GM23248 (cell line): ENCODE data around the gene RAB33A. TPM values are rescaled to one million over a fixed set of nuclear protein-coding genes. Genes with fewer than 3 reads are reported as not detected.

Experiments
- DNase-seq: peaks from one replicate; pipeline ENCODE4 v3.0.0-alpha.2; 2015
- H2AFZ ChIP-seq: fragments of 200-600 bp; sonication (generic); 2 replicates; pipeline ENCODE4 v1.6.1; 2016; ENCODE audit warnings: antibody characterized with exemption
- H3F3A ChIP-seq: fragments of 200-600 bp; sonication (generic); 2 replicates; pipeline ENCODE4 v1.6.1; 2016; ENCODE audit warnings: mild to moderate bottlenecking, antibody characterized with exemption, mixed run types; ENCODE audit not compliant: insufficient read depth
- H3K27ac ChIP-seq: fragments of 200-600 bp; sonication (generic); 2 replicates; pipeline ENCODE4 v1.5.1; 2016; ENCODE audit warnings: mild to moderate bottlenecking
- H3K27me3 ChIP-seq: fragments of 200-600 bp; sonication (generic); replicated peaks from 2 replicates; pipeline ENCODE4 v1.6.1; 2016; ENCODE audit warnings: mild to moderate bottlenecking; ENCODE audit not compliant: insufficient read depth
- H3K36me3 ChIP-seq: fragments of 200-600 bp; sonication (generic); 2 replicates; pipeline ENCODE4 v1.6.1; 2016; ENCODE audit warnings: low read depth, mild to moderate bottlenecking
- H3K4me1 ChIP-seq: fragments of 200-600 bp; sonication (generic); 2 replicates; pipeline ENCODE4 v1.6.1; 2016; ENCODE audit warnings: mild to moderate bottlenecking; ENCODE audit not compliant: insufficient read depth
- H3K4me2 ChIP-seq: fragments of 200-600 bp; sonication (generic); one replicate; pipeline ENCODE4 v1.6.1; 2016; ENCODE audit warnings: mild to moderate bottlenecking; ENCODE audit not compliant: unreplicated experiment
- H3K4me3 ChIP-seq: fragments of 200-600 bp; sonication (generic); 2 replicates; pipeline ENCODE4 v1.5.1; 2016; ENCODE audit warnings: mild to moderate bottlenecking
- H3K79me2 ChIP-seq: fragments of 200-600 bp; sonication (generic); 2 replicates; pipeline ENCODE4 v1.6.1; 2016; ENCODE audit warnings: mild to moderate bottlenecking; ENCODE audit not compliant: insufficient read depth
- H3K9ac ChIP-seq: fragments of 200-600 bp; sonication (generic); 2 replicates; pipeline ENCODE4 v1.6.1; 2016; ENCODE audit warnings: mild to moderate bottlenecking
- H3K9me2 ChIP-seq: fragments of 200-600 bp; sonication (generic); 2 replicates; pipeline ENCODE4 v1.6.1; 2016; ENCODE audit warnings: mixed run types, mild to moderate bottlenecking, moderate library complexity; ENCODE audit not compliant: insufficient read depth
- H3K9me3 ChIP-seq: fragments of 200-600 bp; sonication (generic); one replicate; pipeline ENCODE4 v1.6.1; 2017; ENCODE audit warnings: low read depth
- H4K20me1 ChIP-seq: fragments of 200-600 bp; sonication (generic); 2 replicates; pipeline ENCODE4 v1.6.0; 2016; ENCODE audit not compliant: insufficient read depth
- EZH2 ChIP-seq: fragments of 200-600 bp; sonication (generic); IDR thresholded peaks from 2 replicates; pipeline ENCODE4 v1.6.1; 2018; ENCODE audit warnings: antibody characterized with exemption, mild to moderate bottlenecking; ENCODE audit not compliant: insufficient read depth, poor library complexity, severe bottlenecking
- EZH2phosphoT487 ChIP-seq: fragments of 200-600 bp; sonication (generic); IDR thresholded peaks from 2 replicates; pipeline ENCODE4 v1.6.1; 2018; ENCODE audit warnings: antibody characterized with exemption, moderate library complexity, mild to moderate bottlenecking, low read depth; ENCODE audit not compliant: insufficient read depth
- WGBS, 2 experiments: methylation state at CpG; one replicate each; pipeline ENCODE4 v1.1.6; 2015 to 2017; ENCODE audit warnings: low lambda C conversion rate in 2 of 2, low coverage in 1 of 2; ENCODE audit errors: missing lambda C conversion rate in 2 of 2; 5-methylcytosine and 5-hydroxymethylcytosine counted together
- in situ Hi-C: fragments of 300-500 bp; cut with MboI; formaldehyde crosslinking; loops from 2 replicates; pipeline ENCODE4 v1.15.0; 2020
- polyA plus RNA-seq: library from polyadenylated mRNA; unstranded; fragments of >200 nt; fragmentation: Nextera tagmentation; extraction: Ambion mirVana; gene quantifications from 2 replicates; pipeline ENCODE4 v1.2.1, GENCODE V29; 2016
- total RNA-seq: library from RNA; depleted of rRNA; stranded (reverse); fragments of >200 nt; shearing (Covaris generic); gene quantifications from 2 replicates; pipeline ENCODE4 v1.2.3, GENCODE V29; 2014

Gene RAB33A
- total and polyA plus RNA-seq, 2 experiments from 2014 or later: 2.3 to 5.8 TPM

- H3K27me3 ChIP-seq: no peaks in the 10 kb centered on the region
- no peaks in the 10 kb centered on the region for H3K9me3 ChIP-seq
- no peak overlapping the region for H2AFZ ChIP-seq
- H3K4me3 ChIP-seq: no peak overlapping the region
- in situ Hi-C loops: no loop called here
- H3K4me1 ChIP-seq: no peaks in the 10 kb centered on the region
- H3K9me2 ChIP-seq: no peaks in the 10 kb centered on the region
- TF ChIP-seq EZH2 (no peak), EZH2phosphoT487 (no peak)
- no peak overlapping the region for H3K9ac ChIP-seq
- H3K4me2 ChIP-seq: no peak overlapping the region
- no peaks in the 10 kb centered on the region for H3K79me2 ChIP-seq
- DNase-seq: no peak
- H3K36me3 ChIP-seq: no peaks in the 10 kb centered on the region
- no peak overlapping the region for H3K27ac ChIP-seq
- 96 to 99% methylated on average over 5 of the region's 5 CpGs for WGBS, 2 experiments
- no peaks in the 10 kb centered on the region for H3F3A ChIP-seq
- H4K20me1 ChIP-seq: no peaks in the 10 kb centered on the region
These were observed 35.3 kb upstream of the RAB33A start for GRCh38 chrX:130136496-130136895.

- in situ Hi-C loops: no loop called here
- 93 to 94% methylated on average over 8 of the region's 8 CpGs for WGBS, 2 experiments
These were observed 34.8 kb upstream of the RAB33A start for GRCh38 chrX:130136961-130137360.

GRCh38 chrX:130139474-130140201 lies 32.1 kb upstream of the RAB33A start:
- 67 to 69% methylated on average over 3 of the region's 3 CpGs for WGBS, 2 experiments
- no peak overlapping the region for H3K4me3 ChIP-seq
- no peak overlapping the region for H3K27ac ChIP-seq
- H3K79me2 ChIP-seq: no peaks in the 10 kb centered on the region
- no peaks in the 10 kb centered on the region for H3K4me1 ChIP-seq
- TF ChIP-seq EZH2phosphoT487: no peak
- in situ Hi-C loops: no loop called here
- H3F3A ChIP-seq: no peaks in the 10 kb centered on the region
- no peak overlapping the region for H3K9ac ChIP-seq
- H4K20me1 ChIP-seq: no peaks in the 10 kb centered on the region
- no peak for DNase-seq
- no peak overlapping the region for H3K4me2 ChIP-seq
- H3K9me3 ChIP-seq: no peaks in the 10 kb centered on the region
- no peaks in the 10 kb centered on the region for H3K36me3 ChIP-seq
- no peak overlapping the region for H2AFZ ChIP-seq
- no peaks in the 10 kb centered on the region for H3K9me2 ChIP-seq
- H3K27me3 ChIP-seq: no peaks in the 10 kb centered on the region

More at GRCh38 chrX:130136961-130137360, 34.8 kb upstream of the RAB33A start:
- no peaks in the 10 kb centered on the region for H3K27me3 ChIP-seq
- no peaks in the 10 kb centered on the region for H3F3A ChIP-seq
- no peak overlapping the region for H3K4me2 ChIP-seq
- H3K9me2 ChIP-seq: no peaks in the 10 kb centered on the region
- H4K20me1 ChIP-seq: no peaks in the 10 kb centered on the region
- H3K9me3 ChIP-seq: no peaks in the 10 kb centered on the region
- no peak for DNase-seq
- H3K4me1 ChIP-seq: no peaks in the 10 kb centered on the region
- no peak overlapping the region for H3K4me3 ChIP-seq
- TF ChIP-seq EZH2phosphoT487 (no peak), EZH2 (no peak)
- no peak overlapping the region for H3K9ac ChIP-seq
- H3K36me3 ChIP-seq: no peaks in the 10 kb centered on the region
- no peak overlapping the region for H2AFZ ChIP-seq
- H3K79me2 ChIP-seq: no peaks in the 10 kb centered on the region
- H3K27ac ChIP-seq: no peak overlapping the region

GRCh38 chrX:130144509-130144908 lies 27.3 kb upstream of the RAB33A start:
- no peaks in the 10 kb centered on the region for H3K4me1 ChIP-seq
- TF ChIP-seq EZH2 (no peak), EZH2phosphoT487 (no peak)
- H3K4me3 ChIP-seq: no peak overlapping the region
- no peak overlapping the region for H3K9ac ChIP-seq
- no peaks in the 10 kb centered on the region for H3K79me2 ChIP-seq
- DNase-seq: peak; percentile 22
- H3K36me3 ChIP-seq: no peaks in the 10 kb centered on the region
- no peaks in the 10 kb centered on the region for H3K9me3 ChIP-seq
- no peak overlapping the region for H3K27ac ChIP-seq
- H3F3A ChIP-seq: no peaks in the 10 kb centered on the region
- no peak overlapping the region for H2AFZ ChIP-seq
- in situ Hi-C loops: no loop called here
- H3K4me2 ChIP-seq: no peak overlapping the region
- WGBS, 2 experiments: 100% methylated on average over 2 to 3 of the region's 3 CpGs
- H3K9me2 ChIP-seq: no peaks in the 10 kb centered on the region
- no peaks in the 10 kb centered on the region for H3K27me3 ChIP-seq
- no peaks in the 10 kb centered on the region for H4K20me1 ChIP-seq
